Esophagus squamous epithelium (tissue), 5 donors: ENCODE results near the gene KCNQ1. TPM values are rescaled to one million over a fixed set of nuclear protein-coding genes. Genes with fewer than 3 reads are reported as not detected.

Experiments
- DNase-seq: peaks from one replicate; lab custom pipeline; 2025; lab: John Stamatoyannopoulos, UW
- H3K27ac ChIP-seq, 4 donors: fragments of 200-600 bp; sonication (generic); one replicate each; pipeline ENCODE4 v1.5.1; 2016 to 2019; ENCODE audit warnings: mild to moderate bottlenecking in 1 of 4
- H3K27me3 ChIP-seq, 4 donors: fragments of 200-600 bp; sonication (generic); 1 replicate in 3 of 4; 2 replicates in 1 of 4; pipeline versions ENCODE4 v1.5.1 to v1.6.0; 2017 to 2021; ENCODE audit warnings: antibody characterized with exemption in 1 of 4
- H3K36me3 ChIP-seq, 3 donors: fragments of 200-600 bp; sonication (generic); one replicate each; pipeline ENCODE4 v1.5.1; 2016 to 2019
- H3K4me1 ChIP-seq, 3 donors: fragments of 200-600 bp; sonication (generic); one replicate each; pipeline ENCODE4 v1.5.1; 2017 to 2019
- H3K4me3 ChIP-seq, 4 donors: fragments of 200-600 bp; sonication (generic); 1 replicate in 3 of 4; 2 replicates in 1 of 4; pipeline ENCODE4 v1.5.1; 2016 to 2019; ENCODE audit warnings: mild to moderate bottlenecking in 2 of 4, moderate library complexity in 1 of 4
- H3K9me3 ChIP-seq, 3 donors: fragments of 200-600 bp; sonication (generic); one replicate each; pipeline ENCODE4 v1.5.1; 2016 to 2019
- POLR2A ChIP-seq, 4 donors: fragments of 450-650 bp; IDR thresholded peaks; one replicate each; pipeline ENCODE4 v1.6.1; 2017; ENCODE audit warnings: antibody characterized with exemption in 4 of 4, mild to moderate bottlenecking in 4 of 4, moderate library complexity in 3 of 4
- WGBS, 2 donors: methylation state at CpG; one replicate each; pipeline ENCODE4 v1.1.5; 2018; 5-methylcytosine and 5-hydroxymethylcytosine counted together
- intact Hi-C: fragments of 100-400 bp; cut with DNase I; formaldehyde crosslinking; loops from one replicate; pipeline ENCODE4 v1.15.0; 2022
- total RNA-seq, 4 donors: library from RNA; depleted of rRNA; stranded (reverse); fragments of >200 nt; gene quantifications; one replicate each; pipeline ENCODE4 v1.1.0, GENCODE V29; 2016
- TF ChIP-seq, protein P1 (sequence below), 6 experiments: fragments of 450-650 bp in 4 of 6; fragments of 200-600 bp in 2 of 6; sonication (generic) in 2 of 6; IDR thresholded peaks; one replicate each; pipeline ENCODE4 v1.5.1; 2016 to 2019; ENCODE audit warnings: antibody characterized with exemption in 6 of 6, mild to moderate bottlenecking in 4 of 6, moderate library complexity in 4 of 6
- donor health status: DM: yes; HTN: yes; CAD: no.

The KCNQ1 gene
- total RNA-seq, 4 donors from 2014 or later, result 0.61 to 3.1 (median 0.72) TPM

DNA sequence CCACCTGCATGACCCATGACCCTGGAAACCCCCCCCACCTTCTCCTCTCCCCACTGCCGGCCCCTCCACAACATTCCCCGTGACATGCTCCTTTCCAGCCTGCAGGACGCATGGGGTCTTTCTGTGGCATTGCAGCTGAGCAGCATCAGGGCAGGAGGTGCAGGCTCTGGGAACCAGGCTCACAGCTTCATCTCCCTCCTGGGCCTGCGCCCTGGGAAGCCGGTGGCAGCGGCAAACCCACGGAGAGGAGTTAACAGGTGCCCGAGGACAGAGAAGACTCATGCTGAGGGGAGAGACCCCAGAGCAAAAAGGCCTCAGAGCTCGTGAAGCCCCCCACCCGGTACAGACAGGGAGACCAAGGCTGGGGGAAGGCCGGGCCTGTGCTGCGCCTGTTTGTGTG, 408.6 kb downstream of the KCNQ1 start:
- WGBS, 2 donors, result 85% methylated on average over 4 to 5 of the region's 12 CpGs
- no peak for DNase-seq
- Histone ChIP-seq H3K27ac (no peak overlapping the region), H3K4me3 (no peak overlapping the region), H3K9me3 (no peaks in the 10 kb centered on the region), H3K27me3 (peaks cover 0 to 11% (median 0%) of the 10 kb centered on the region in 4 donors), H3K4me1 (no peaks in the 10 kb centered on the region), H3K36me3 (no peaks in the 10 kb centered on the region)
- intact Hi-C loops, result no loop called here
- TF ChIP-seq POLR2A (IDR thresholded peaks at IDR 0.05), result no peak
- TF ChIP-seq, protein P1, sequence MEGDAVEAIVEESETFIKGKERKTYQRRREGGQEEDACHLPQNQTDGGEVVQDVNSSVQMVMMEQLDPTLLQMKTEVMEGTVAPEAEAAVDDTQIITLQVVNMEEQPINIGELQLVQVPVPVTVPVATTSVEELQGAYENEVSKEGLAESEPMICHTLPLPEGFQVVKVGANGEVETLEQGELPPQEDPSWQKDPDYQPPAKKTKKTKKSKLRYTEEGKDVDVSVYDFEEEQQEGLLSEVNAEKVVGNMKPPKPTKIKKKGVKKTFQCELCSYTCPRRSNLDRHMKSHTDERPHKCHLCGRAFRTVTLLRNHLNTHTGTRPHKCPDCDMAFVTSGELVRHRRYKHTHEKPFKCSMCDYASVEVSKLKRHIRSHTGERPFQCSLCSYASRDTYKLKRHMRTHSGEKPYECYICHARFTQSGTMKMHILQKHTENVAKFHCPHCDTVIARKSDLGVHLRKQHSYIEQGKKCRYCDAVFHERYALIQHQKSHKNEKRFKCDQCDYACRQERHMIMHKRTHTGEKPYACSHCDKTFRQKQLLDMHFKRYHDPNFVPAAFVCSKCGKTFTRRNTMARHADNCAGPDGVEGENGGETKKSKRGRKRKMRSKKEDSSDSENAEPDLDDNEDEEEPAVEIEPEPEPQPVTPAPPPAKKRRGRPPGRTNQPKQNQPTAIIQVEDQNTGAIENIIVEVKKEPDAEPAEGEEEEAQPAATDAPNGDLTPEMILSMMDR (IDR thresholded peaks at IDR 0.05), result no peak

DNA sequence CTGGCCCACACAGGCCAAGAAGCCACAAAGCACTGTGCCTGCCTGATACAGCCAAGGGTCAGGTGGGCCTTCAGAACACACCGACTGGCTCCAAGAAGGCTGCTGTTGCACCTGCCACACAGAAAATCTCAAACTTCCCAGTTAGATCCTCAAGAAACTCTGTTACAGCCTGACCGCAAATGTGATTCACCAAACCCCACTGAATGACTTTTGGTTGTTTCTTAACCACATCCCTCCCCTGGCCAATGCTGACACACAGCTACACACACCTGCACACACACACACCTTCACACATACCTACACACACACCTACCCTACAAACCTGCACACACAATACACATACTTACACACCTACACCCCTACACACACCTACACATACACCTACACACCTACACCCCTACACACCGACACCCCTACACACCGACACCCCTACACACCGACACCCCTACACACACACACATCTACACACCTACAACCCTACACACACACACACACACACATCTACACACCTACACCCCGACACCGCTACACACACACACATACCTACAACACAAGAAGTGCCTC, 409.3 kb downstream of the KCNQ1 start:
- H3K4me1 ChIP-seq, result no peaks in the 10 kb centered on the region
- TF ChIP-seq, protein P1 (IDR thresholded peaks at IDR 0.05), result no peak
- no peak for TF ChIP-seq POLR2A (IDR thresholded peaks at IDR 0.05)
- 97 to 98% methylated on average over 6 to 7 of the region's 7 CpGs for WGBS, 2 donors
- DNase-seq, result no peak
- H3K27me3 ChIP-seq, result peaks cover 0 to 11% (median 0%) of the 10 kb centered on the region in 4 donors
- no peaks in the 10 kb centered on the region for H3K9me3 ChIP-seq
- H3K4me3 ChIP-seq, result no peak overlapping the region
- intact Hi-C loops, result no loop called here
- H3K27ac ChIP-seq, result no peak overlapping the region
- no peaks in the 10 kb centered on the region for H3K36me3 ChIP-seq

DNA sequence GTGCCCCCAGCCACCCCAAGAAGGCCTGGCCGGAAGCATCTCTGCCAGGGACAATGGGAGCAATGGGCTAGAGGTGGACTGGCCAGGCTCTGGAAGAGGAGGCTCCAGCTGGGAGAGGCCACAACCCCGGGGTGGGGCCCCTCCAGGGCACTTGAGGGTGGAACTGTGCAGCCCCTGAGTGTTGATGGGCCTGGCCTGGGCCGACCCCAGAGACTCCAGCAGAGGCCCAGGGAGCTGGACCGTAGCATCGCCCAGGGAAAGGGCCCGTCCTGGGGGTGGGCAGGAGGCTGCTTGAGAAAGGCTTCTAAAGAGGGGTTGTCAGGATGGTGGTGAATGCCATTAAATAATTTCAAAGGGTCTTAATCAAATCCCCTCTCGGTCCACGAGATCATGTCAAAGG, 410.4 kb downstream of the KCNQ1 start:
- H3K4me3 ChIP-seq, result no peak overlapping the region
- no peaks in the 10 kb centered on the region for H3K36me3 ChIP-seq
- 67 to 82% methylated on average over 1 to 7 of the region's 8 CpGs for WGBS, 2 donors
- no peaks in the 10 kb centered on the region for H3K4me1 ChIP-seq
- DNase-seq, result no peak
- H3K27me3 ChIP-seq, result peaks cover 0 to 8% (median 0%) of the 10 kb centered on the region in 4 donors
- TF ChIP-seq POLR2A (IDR thresholded peaks at IDR 0.05), result no peak
- TF ChIP-seq, protein P1 (IDR thresholded peaks at IDR 0.05), result no peak
- H3K27ac ChIP-seq, result no peak overlapping the region
- intact Hi-C loops, result no loop called here
- no peaks in the 10 kb centered on the region for H3K9me3 ChIP-seq

DNA sequence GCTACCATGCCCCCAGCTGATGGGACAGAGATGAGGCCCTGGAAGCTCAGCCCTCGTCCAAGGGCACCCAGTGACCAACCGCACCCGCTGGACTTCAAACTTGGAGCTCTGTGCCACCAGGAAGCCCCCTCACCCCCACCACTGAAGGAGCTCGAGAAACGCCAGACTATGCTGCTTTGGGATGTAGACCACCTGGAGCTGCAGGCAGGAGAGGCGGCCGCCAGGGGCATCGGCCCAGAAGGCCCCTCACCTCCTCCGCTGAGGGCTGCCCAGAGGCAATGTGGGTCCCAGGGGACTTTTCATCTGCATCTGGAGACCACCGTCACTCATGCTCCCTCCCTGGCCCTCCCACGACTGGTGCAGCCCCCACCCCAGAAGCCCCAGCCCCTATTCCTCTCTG, 412.5 kb downstream of the KCNQ1 start:
- Histone ChIP-seq H3K36me3 (no peaks in the 10 kb centered on the region), H3K9me3 (no peaks in the 10 kb centered on the region), H3K27ac (no peak overlapping the region), H3K4me3 (no peak overlapping the region), H3K27me3 (peaks cover 0 to 23% (median 0%) of the 10 kb centered on the region in 4 donors), H3K4me1 (peaks cover 0 to 2% (median 2%) of the 10 kb centered on the region in 3 donors)
- intact Hi-C loops, result no loop called here
- WGBS, 2 donors, result 58 to 80% methylated on average over 1 to 2 of the region's 11 CpGs
- no peak for DNase-seq
- TF ChIP-seq POLR2A (IDR thresholded peaks at IDR 0.05), result no peak
- TF ChIP-seq, protein P1 (IDR thresholded peaks at IDR 0.05), result no peak

DNA sequence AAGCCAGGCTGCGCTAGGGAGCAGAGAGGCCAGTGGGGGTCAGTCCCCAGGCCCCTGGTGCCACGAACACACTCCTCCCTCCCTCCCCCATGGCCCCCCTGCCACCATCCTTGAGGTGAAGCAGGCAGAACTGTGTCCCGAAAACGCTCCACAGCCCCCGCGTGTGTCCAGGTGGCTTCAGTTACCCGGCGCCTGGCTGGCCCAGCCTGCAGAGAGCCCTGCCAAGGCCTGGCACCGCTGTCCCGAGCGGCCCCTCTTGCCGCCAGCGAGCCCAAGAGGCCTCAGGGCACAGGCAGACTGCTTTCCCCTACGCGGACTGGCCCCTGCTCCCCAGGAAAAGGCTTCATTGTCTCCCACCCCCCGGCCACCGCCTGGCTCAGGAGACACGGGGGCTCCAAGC, 413.1 kb downstream of the KCNQ1 start:
- TF ChIP-seq, protein P1 (IDR thresholded peaks at IDR 0.05), result no peak
- no peak for TF ChIP-seq POLR2A (IDR thresholded peaks at IDR 0.05)

More for the DNA sequence above, 413.1 kb downstream of the KCNQ1 start:
- H3K27ac ChIP-seq, result no peak overlapping the region
- H3K27me3 ChIP-seq, result peaks cover 0 to 30% (median 0%) of the 10 kb centered on the region in 4 donors
- H3K9me3 ChIP-seq, result no peaks in the 10 kb centered on the region
- H3K36me3 ChIP-seq, result no peaks in the 10 kb centered on the region
- DNase-seq, result no peak
- H3K4me3 ChIP-seq, result no peak overlapping the region
- H3K4me1 ChIP-seq, result peaks cover 0 to 9% (median 8%) of the 10 kb centered on the region in 3 donors
- no CpG with 5 or more reads among the region's 18 CpGs for WGBS, 2 donors
- intact Hi-C loops, result no loop called here
